HG03457 (cell line): ENCODE results near the gene CENPL.
"Not testable (repeated sequence)": the region's sequence is repeated elsewhere in the genome, so short reads cannot be mapped to it uniquely, and the experiment has no call there.

Experiments
- ATAC-seq: cut with Tn5 transposase; IDR thresholded peaks from one replicate; pipeline ENCODE4 v1.9.1; 2021; ENCODE audit warnings: moderate number of reproducible peaks; ENCODE audit not compliant: unreplicated experiment

The CENPL gene

GRCh38 chr1:173824315-173825081 lies at the start of gene CENPL, which contains the start of gene DARS2:
CENPL (minus strand) TSS chr1:173824883; CDS start chr1:173811299, 13,584 bp downstream.
DARS2 (plus strand) TSS chr1:173824673; CDS start chr1:173825230, 557 bp downstream.
- ATAC-seq = peak; percentile 81

- no peak for ATAC-seq
Measured at GRCh38 chr1:173871500-173871899, 46.8 kb upstream of the CENPL start.

- no peak for ATAC-seq
Measured at GRCh38 chr1:173871091-173871490, 46.4 kb upstream of the CENPL start.

GRCh38 chr1:173870252-173871075 lies 45.8 kb upstream of the CENPL start:
- ATAC-seq = no peak

GRCh38 chr1:173869021-173869359 lies 44.3 kb upstream of the CENPL start:
- ATAC-seq = no peak

- ATAC-seq = peak; percentile 43
Measured at GRCh38 chr1:173868266-173869020, 43.8 kb upstream of the CENPL start, which contains the start of gene ZBTB37. ZBTB37 (plus strand) TSS chr1:173868380; CDS start chr1:173870226, 1,846 bp downstream.

GRCh38 chr1:173867753-173868265 lies 43.1 kb upstream of the CENPL start, which contains the start of gene GAS5:
GAS5 (minus strand) TSS chr1:173867989.
- ATAC-seq = peak; percentile 58

GRCh38 chr1:173867141-173867752 lies 42.6 kb upstream of the CENPL start:
- peak; percentile 16 for ATAC-seq

- ATAC-seq = no peak
Measured at GRCh38 chr1:173866413-173867115, 41.9 kb upstream of the CENPL start.

GRCh38 chr1:173865468-173866164 lies 40.9 kb upstream of the CENPL start:
- no peak for ATAC-seq

GRCh38 chr1:173864179-173864867 lies 39.6 kb upstream of the CENPL start:
- ATAC-seq = no peak

GRCh38 chr1:173863224-173864161 lies 38.8 kb upstream of the CENPL start:
- no peak for ATAC-seq

- ATAC-seq = no peak
Measured at GRCh38 chr1:173862769-173863223, 38.1 kb upstream of the CENPL start.

GRCh38 chr1:173862146-173862768 lies 37.6 kb upstream of the CENPL start:
- not testable (repeated sequence) for ATAC-seq

GRCh38 chr1:173861731-173862145 lies 37.1 kb upstream of the CENPL start:
- ATAC-seq = no peak

GRCh38 chr1:173860065-173860464 lies 35.4 kb upstream of the CENPL start:
- ATAC-seq = no peak

- not testable (repeated sequence) for ATAC-seq
Measured at GRCh38 chr1:173859547-173859946, 34.9 kb upstream of the CENPL start.
